PFSK-1 (cell line): ENCODE results near the gene FMN1.

ENCODE experiments used
- FOXP2 ChIP-seq: optimal IDR thresholded peaks from 2 replicates; pipeline ENCODE3; 2011; ENCODE audit warnings: borderline replicate concordance, control low read depth, inconsistent platforms; ENCODE audit not compliant: insufficient read depth; ENCODE audit errors: extremely low read length, extremely low read depth
- POLR2AphosphoS5 ChIP-seq: IDR thresholded peaks from 2 replicates; pipeline ENCODE4 v1.6.1; 2012; ENCODE audit warnings: low read depth, mild to moderate bottlenecking, control low read depth, low read length, moderate library complexity
- SIN3A ChIP-seq: IDR thresholded peaks from 2 replicates; pipeline ENCODE4 v1.6.1; 2012; ENCODE audit warnings: mild to moderate bottlenecking, low read length, moderate library complexity, borderline replicate concordance; ENCODE audit not compliant: insufficient read depth
- TAF1 ChIP-seq: IDR thresholded peaks from 2 replicates; pipeline ENCODE4 v1.6.1; 2012; ENCODE audit warnings: low read length, control low read depth, borderline replicate concordance; ENCODE audit not compliant: insufficient read depth
- TF ChIP-seq, protein P1 (sequence below), 2 experiments: IDR thresholded peaks; 2 replicates each; pipeline versions ENCODE4 v1.6.1 to v1.8.0; 2011 to 2012; ENCODE audit warnings: low read depth in 2 of 2, low read length in 2 of 2, control low read depth in 1 of 2, inconsistent platforms in 1 of 2, mild to moderate bottlenecking in 1 of 2, moderate library complexity in 1 of 2; ENCODE audit not compliant: insufficient read depth in 1 of 2

The FMN1 gene

DNA sequence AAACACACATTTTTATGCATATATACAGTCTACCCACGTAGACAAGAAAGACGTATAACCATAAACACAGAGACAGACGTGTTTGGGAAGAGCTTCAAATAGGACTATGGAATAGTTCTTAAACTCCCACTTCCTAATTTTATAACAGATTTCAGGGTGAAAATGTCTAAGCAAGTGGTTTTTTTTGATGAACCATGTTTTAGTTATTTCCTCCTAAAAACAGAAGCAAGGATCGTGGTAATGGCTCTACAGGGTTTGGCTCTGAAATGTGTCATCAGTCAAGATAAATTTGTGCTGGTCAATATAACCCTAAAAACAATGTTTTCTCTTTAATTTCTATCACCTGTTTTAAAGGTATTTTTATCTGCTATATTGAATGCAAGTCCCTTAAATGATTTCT, 58.2 kb downstream of the FMN1 start:
- TF ChIP-seq SIN3A, result no peak
- TF ChIP-seq TAF1, result no peak
- no peak for TF ChIP-seq FOXP2
- no peak for TF ChIP-seq POLR2AphosphoS5
- TF ChIP-seq, protein P1, sequence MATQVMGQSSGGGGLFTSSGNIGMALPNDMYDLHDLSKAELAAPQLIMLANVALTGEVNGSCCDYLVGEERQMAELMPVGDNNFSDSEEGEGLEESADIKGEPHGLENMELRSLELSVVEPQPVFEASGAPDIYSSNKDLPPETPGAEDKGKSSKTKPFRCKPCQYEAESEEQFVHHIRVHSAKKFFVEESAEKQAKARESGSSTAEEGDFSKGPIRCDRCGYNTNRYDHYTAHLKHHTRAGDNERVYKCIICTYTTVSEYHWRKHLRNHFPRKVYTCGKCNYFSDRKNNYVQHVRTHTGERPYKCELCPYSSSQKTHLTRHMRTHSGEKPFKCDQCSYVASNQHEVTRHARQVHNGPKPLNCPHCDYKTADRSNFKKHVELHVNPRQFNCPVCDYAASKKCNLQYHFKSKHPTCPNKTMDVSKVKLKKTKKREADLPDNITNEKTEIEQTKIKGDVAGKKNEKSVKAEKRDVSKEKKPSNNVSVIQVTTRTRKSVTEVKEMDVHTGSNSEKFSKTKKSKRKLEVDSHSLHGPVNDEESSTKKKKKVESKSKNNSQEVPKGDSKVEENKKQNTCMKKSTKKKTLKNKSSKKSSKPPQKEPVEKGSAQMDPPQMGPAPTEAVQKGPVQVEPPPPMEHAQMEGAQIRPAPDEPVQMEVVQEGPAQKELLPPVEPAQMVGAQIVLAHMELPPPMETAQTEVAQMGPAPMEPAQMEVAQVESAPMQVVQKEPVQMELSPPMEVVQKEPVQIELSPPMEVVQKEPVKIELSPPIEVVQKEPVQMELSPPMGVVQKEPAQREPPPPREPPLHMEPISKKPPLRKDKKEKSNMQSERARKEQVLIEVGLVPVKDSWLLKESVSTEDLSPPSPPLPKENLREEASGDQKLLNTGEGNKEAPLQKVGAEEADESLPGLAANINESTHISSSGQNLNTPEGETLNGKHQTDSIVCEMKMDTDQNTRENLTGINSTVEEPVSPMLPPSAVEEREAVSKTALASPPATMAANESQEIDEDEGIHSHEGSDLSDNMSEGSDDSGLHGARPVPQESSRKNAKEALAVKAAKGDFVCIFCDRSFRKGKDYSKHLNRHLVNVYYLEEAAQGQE (IDR thresholded peaks at IDR 0.05; ENCODE audit: insufficient read depth in 1 of 2, low read depth in 2 of 2, low read length in 2 of 2), result no peak

DNA sequence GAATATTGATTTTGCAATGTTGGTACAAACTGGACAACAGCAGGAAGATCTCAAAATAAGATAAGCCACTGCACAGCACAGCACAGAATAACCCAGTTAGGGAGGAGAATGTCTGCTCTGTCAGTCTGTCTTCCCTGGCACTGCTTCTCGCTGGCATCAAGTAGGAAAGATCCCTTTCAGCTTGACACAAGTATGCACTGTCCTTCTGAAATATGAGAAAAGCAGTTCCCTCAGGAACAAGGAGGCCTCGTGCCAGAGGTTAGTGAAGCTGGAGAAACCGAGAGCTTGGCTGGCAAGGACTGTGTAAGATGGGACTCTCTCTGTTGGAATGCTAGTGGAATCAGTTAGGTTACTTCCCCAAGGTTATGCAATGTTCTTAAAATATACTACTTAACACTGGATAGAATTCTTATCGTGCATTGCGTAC, 59.1 kb downstream of the FMN1 start:
- no peak for TF ChIP-seq POLR2AphosphoS5
- no peak for TF ChIP-seq FOXP2
- no peak for TF ChIP-seq SIN3A
- TF ChIP-seq, protein P1 (IDR thresholded peaks at IDR 0.05; ENCODE audit: insufficient read depth in 1 of 2, low read depth in 2 of 2, low read length in 2 of 2), result no peak
- no peak for TF ChIP-seq TAF1

DNA sequence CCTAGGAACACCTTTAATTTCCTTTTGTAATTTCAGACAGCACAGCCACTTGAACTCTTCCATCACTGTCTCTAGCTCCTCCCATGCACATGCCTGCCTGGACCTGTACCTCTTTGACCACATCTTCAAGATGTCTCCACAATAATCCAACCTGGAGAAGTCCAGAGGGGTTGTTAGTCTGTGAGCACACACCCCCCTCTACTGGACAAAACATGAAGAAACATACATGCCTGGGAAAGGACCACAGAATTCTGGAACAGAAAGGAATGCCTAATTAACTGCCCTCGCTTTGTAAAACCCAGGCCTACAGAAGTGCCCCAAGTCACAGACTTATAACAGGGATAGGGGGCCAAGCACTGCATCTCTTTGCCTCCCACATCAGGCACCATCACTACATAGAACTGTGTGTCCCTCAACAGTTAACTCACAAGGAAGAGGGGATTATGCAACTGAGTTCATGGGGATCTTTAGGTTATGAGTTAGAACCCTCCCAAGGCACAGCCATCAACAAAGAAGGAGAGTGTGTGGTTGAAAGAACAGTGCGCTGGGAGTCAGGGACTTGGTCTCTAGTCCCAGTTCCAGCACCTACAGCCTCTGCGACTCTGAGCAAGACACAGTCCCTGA, 61.7 kb downstream of the FMN1 start:
- no peak for TF ChIP-seq SIN3A
- no peak for TF ChIP-seq TAF1
- TF ChIP-seq, protein P1 (IDR thresholded peaks at IDR 0.05; ENCODE audit: insufficient read depth in 1 of 2, low read depth in 2 of 2, low read length in 2 of 2), result no peak
- TF ChIP-seq FOXP2, result no peak
- no peak for TF ChIP-seq POLR2AphosphoS5

DNA sequence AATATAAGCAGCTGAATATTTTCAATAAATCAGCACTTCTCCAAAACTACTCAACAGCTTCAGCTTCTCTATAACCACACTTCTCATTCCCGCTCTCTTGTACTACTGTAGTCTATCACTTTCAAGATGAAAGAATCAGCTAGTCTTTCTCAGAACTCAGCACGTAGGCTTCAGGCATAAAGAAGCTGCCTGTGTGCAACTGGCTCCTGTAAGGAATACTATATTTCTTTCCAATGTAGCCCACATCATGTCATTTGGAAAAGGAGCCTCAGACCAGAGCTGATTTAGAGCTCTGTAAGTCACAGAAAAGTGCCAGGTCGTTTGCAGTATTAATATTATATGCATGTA, 62.3 kb downstream of the FMN1 start:
- TF ChIP-seq, protein P1 (IDR thresholded peaks at IDR 0.05; ENCODE audit: insufficient read depth in 1 of 2, low read depth in 2 of 2, low read length in 2 of 2), result no peak
- TF ChIP-seq FOXP2 (no peak), SIN3A (no peak), POLR2AphosphoS5 (no peak), TAF1 (no peak)

DNA sequence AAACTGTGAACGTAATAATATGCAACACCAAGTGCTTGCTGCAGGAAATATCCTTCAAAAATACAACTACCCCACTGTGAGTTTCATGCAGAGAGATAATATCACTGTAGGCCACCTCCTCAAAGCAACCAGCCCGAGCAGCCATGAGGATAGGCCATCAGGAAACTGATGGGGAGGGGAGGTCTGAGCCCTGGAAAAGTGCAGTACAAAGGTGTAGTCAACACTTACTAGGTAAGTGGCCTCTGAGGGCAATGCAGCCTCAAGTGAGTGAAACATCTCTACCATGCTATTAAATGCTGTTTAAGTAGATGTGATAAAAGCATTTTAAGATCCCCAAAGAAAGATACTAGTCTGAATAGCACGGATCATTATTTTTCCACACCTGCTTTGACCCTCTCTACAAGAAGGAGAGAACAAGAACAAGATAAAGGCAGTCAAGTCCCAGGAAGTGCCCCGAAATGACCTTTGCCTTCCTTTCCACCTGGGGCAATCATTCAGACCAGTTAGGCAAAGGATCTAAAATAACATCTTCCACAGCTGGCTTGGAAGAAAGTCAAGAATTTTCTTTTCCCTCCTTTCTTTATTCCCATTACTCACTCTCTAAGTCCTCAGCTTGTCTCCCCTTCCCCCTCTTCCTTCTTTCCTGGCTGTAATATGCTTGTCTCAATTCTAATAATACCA, 62.8 kb downstream of the FMN1 start:
- no peak for TF ChIP-seq SIN3A
- TF ChIP-seq FOXP2, result no peak
- TF ChIP-seq POLR2AphosphoS5, result no peak
